HG03354 (cell line): ENCODE results near the gene BCKDHB.

Source experiments
- ATAC-seq: cut with Tn5 transposase; IDR thresholded peaks from one replicate; pipeline ENCODE4 v1.9.1; 2021; ENCODE audit warnings: mild to moderate bottlenecking; ENCODE audit not compliant: unreplicated experiment, poor library complexity, severe bottlenecking

BCKDHB gene

GRCh38 chr6:80145509-80145908, 39.0 kb downstream of the BCKDHB start:
- ATAC-seq = peak; percentile 88

- ATAC-seq = peak; percentile 19
Observed at GRCh38 chr6:80145921-80146320, 39.5 kb downstream of the BCKDHB start.

DNA sequence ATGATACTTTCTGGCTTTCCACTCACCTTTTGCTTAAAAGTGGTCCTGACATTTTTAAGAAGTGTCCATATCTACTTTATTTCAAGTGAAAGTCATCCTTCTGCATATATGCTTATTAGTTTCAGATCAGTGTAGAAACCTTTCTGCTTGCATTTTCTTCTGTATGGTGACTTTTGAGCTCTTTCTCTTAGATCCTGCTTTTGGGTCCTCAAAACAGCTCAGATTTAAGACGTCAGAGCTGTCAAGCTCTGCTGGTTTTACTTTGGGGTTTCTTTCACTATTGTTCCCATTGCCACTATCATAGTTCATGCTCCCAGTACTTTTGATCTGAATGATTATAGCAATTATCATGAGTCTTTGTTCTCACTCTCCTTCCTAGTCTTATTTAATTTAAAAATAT, 41.7 kb downstream of the BCKDHB start:
- no peak for ATAC-seq

DNA sequence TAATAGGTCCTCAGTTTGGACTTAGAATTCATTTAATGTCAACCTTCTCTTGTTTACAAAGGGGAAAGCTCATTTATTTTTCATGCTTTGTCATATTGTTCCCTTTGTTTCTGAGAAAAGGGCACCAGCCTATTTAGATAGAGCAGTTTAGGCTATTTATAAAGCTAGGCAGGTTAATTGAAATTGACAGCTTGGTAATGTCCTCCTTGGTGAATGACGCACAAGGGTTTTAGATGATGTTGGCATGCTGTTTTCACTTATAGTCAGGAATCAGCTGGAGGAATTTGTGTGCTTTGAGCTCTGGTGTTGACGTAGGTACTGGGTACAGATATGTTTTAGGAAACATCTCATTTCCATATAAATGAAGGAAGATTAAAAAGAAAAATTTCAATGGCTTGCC, 45.2 kb downstream of the BCKDHB start:
- ATAC-seq = no peak

- ATAC-seq = no peak
Observed at GRCh38 chr6:80154160-80154559, 47.7 kb downstream of the BCKDHB start.

GRCh38 chr6:80156221-80156620, 49.8 kb downstream of the BCKDHB start:
- no peak for ATAC-seq

GRCh38 chr6:80158478-80158989, 52.1 kb downstream of the BCKDHB start:
- no peak for ATAC-seq

- ATAC-seq = no peak
Observed at GRCh38 chr6:80161434-80161833, 55.0 kb downstream of the BCKDHB start.

DNA sequence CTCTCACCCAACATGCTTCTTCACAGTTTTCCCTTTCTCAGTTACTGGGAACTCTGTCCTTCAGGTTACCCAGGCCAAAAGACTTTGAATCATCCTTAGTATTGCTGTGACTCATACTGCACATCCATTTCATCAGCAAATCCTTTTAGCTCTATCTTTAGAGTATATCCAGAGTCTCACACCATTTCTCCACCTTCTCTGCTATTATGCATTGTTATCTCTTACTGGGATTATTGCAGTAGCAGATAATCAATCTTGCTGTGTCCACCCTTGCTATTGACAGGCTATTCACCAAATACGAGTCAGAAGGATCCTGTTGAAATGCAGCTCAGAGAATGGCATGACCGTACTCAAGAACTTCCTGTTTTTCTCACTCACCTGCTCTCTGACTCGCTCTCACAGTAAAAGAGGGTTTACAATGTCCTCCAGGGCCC, 57.3 kb downstream of the BCKDHB start:
- ATAC-seq = peak; percentile 80

- ATAC-seq = peak; percentile 93
Observed at GRCh38 chr6:80165143-80165542, 58.7 kb downstream of the BCKDHB start.

- ATAC-seq = no peak
Observed at GRCh38 chr6:80165819-80166218, 59.3 kb downstream of the BCKDHB start.

DNA sequence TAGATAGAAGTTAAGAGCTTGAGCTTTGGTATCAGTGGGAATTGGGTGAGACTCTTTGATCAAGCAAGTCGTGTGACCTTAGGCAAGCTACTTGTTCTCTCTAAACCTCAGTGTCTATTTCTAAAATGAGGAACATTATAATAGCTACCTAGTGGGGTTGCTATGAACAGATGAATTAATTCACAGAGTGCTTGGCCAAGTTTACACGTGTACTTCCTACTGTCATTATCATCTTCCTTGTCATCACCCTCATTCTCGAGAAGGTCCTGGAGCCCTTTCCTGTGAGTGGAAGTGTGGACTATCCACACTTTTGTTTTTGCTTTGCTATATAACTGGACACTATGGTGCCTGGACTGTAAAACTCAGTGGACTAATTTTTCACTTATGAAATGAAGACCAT, 64.0 kb downstream of the BCKDHB start:
- no peak for ATAC-seq

DNA sequence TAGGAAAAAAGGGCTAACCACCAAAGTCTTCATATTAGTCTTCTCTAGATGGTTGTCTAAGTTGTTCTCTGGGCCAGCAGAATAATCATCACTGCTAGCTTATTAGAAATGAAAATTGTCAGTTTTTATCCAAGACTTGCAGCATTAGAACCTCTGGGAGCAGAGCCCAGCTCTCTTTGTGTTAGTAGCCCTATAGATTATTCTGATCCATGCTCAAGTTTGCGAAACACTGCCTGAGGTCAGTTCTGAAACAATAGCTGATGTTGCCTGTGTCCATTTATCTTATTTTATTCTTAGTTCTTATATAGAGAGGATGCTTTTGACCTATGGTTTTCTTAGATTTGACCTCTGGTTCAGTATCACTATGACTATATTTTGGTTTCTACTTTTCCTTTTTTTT, 66.9 kb downstream of the BCKDHB start:
- ATAC-seq = no peak

GRCh38 chr6:80174900-80175572, 68.6 kb downstream of the BCKDHB start:
- ATAC-seq = no peak

DNA sequence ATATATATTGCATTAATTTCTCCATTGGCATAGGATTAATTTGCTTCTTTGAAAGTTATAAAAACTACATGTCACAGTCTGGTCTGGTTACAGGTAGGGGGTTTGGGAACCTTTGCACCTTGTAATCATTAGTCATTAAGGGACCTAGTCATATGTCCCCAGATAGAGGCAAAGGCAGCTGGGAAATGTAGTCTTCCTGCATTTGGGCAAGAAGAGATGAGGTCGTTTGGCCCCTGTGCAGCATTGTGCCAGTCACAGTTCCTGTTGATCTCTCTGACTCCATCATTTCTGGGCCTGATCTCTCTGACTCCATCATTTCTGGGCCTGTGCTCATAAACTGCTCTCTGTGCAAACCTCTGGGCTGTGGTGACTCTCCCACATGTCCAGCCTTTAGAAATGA, 73.2 kb downstream of the BCKDHB start:
- no peak for ATAC-seq

DNA sequence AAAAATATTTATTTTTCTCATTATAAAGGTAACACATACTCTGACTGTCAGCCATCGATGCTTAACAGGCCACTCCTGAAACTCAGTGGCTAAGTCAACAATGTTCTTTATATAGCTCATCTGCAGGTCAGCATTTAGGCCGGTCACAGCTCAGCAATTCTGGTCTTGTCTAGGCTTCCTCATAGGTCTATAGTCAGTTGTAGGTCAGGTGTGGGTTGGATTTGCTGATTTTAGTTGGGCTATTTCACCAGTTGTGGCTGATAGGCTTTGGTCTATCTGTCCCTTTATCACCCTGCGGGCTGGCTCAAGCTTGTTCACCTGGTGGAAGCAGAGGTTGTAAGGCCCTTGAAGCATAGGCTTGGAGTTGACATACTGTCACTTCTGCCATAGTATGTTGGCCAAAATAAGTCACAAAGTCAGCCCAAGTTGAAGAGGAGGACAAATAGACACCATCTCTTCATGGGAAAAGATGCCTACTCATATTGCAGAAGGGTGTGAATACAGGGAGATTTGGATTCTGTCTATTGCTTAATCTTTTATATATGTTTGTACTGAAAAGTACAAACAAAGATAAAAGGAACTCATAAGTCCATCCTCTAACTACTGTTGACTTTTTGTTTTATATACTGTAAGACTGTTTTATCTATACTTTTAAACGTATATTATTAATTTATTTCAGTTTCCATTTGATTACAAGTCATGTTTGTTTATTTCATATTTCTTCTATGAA, 75.0 kb downstream of the BCKDHB start:
- ATAC-seq = peak; percentile 79

GRCh38 chr6:80182308-80182707, 75.8 kb downstream of the BCKDHB start:
- no peak for ATAC-seq

DNA sequence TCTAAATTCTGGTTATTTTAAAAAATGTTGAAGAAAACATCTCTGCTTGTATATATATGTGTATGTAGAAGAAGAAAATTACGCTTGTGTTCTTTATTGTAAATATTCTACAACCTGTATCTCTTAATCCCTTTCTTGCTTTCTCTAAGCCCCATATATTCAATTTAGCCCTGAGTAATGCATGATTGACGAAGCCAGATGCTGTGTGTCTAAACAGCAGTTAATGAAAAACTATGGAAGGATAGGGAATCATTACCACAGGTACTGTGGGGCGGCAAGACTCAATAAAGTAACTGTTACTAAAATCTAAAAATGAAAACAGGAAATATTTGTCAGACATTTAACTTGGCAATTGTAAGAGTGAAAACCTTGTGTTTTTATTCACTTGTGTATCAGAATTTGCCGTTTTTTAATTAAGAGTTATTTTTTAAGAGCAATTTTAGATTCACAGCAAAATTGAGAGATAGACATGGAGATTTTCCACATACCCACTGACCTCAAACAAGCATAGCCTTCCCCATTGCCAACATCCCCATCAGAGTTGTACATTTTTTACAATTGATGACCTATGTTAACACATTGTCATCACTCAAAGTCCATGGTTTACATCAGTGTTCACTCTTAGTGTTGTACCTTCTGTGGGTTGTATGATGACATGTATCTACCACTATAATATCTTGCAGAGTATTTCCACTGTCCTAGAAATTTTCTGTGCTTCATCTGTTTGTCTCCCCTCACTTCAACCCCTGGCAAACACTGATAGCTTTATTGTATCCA, 76.7 kb downstream of the BCKDHB start:
- ATAC-seq = no peak

DNA sequence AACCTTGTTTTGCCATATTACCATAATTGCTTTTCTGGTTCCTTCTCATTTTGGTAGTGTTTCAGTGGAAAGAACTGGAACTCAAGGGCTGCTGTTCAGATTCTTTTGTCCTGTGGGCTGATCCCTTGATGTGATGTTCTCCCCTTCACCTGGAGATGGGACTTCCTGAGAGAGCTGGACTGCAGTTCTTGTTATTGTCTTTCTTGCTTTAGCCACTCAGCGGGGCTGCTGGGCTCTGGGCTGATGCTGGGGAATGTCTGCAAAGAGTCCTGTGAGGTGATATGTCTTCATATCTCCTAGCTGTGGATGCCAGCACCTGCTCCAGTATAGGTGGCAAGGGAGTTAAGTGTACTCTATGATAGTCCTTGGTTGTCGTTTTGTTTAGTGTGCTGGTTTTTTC, 79.0 kb downstream of the BCKDHB start:
- no peak for ATAC-seq

GRCh38 chr6:80186082-80186481, 79.6 kb downstream of the BCKDHB start:
- ATAC-seq = no peak

GRCh38 chr6:80196906-80197305, 90.4 kb downstream of the BCKDHB start:
- no peak for ATAC-seq
